Osteoblast (primary cell): Measurements from ENCODE around the gene JAK1. TPM values are rescaled to one million over a fixed set of nuclear protein-coding genes. Genes with fewer than 3 reads are reported as not detected.

ENCODE experiments used
- DNase-seq: peaks from one replicate; pipeline ENCODE4 v3.0.0; 2011; ENCODE audit warnings: low spot score, mixed read lengths; ENCODE audit not compliant: insufficient read length; ENCODE audit errors: missing footprints
- H2AFZ ChIP-seq: 2 replicates; pipeline ENCODE4 v1.6.0; 2011; ENCODE audit warnings: mild to moderate bottlenecking, low read length
- H3K27ac ChIP-seq: 2 replicates; pipeline ENCODE4 v1.5.1; 2011; ENCODE audit warnings: mild to moderate bottlenecking, low read depth, low read length, moderate library complexity
- H3K27me3 ChIP-seq: 2 replicates; pipeline ENCODE4 v1.6.0; 2012; ENCODE audit warnings: mild to moderate bottlenecking, control low read depth, inconsistent platforms, low read length, moderate library complexity; ENCODE audit not compliant: insufficient read depth
- H3K36me3 ChIP-seq: 2 replicates; pipeline ENCODE4 v1.5.1; 2011; ENCODE audit warnings: mild to moderate bottlenecking, low read length, control low read depth, moderate library complexity; ENCODE audit not compliant: insufficient read depth
- H3K4me1 ChIP-seq: 2 replicates; pipeline ENCODE4 v1.5.1; 2011; ENCODE audit warnings: mild to moderate bottlenecking, low read length, control low read depth, moderate library complexity; ENCODE audit not compliant: insufficient read depth
- H3K4me2 ChIP-seq: 2 replicates; pipeline ENCODE4 v1.6.0; 2011; ENCODE audit warnings: mild to moderate bottlenecking, low read length; ENCODE audit not compliant: insufficient read depth
- H3K4me3 ChIP-seq: fragments of 200-600 bp; sonication (generic); 3 replicates; pipeline ENCODE4 v1.5.1; 2012; ENCODE audit warnings: mild to moderate bottlenecking, low read length, inconsistent platforms; ENCODE audit not compliant: insufficient read depth
- H3K79me2 ChIP-seq: 2 replicates; pipeline ENCODE4 v1.6.0; 2012; ENCODE audit warnings: mild to moderate bottlenecking, low read length, control low read depth, inconsistent platforms; ENCODE audit not compliant: insufficient read depth
- H3K9me3 ChIP-seq: 2 replicates; pipeline ENCODE4 v1.5.1; 2011; ENCODE audit warnings: low read depth, low read length, control low read depth
- H4K20me1 ChIP-seq: 2 replicates; pipeline ENCODE4 v1.6.0; 2012; ENCODE audit warnings: mild to moderate bottlenecking, low read length, control low read depth; ENCODE audit not compliant: insufficient read depth
- total RNA-seq: library from RNA; depleted of rRNA; stranded (reverse); fragments of >200 nt; gene quantifications from 2 replicates; pipeline ENCODE4 v1.2.3, GENCODE V29; 2012
- TF ChIP-seq, protein P1 (sequence below): IDR thresholded peaks from 2 replicates; pipeline ENCODE4 v1.5.1; 2011; ENCODE audit warnings: mild to moderate bottlenecking, low read depth, low read length, moderate library complexity; ENCODE audit errors: extremely low read depth

JAK1 gene
- total RNA-seq, 1 donor: 197 TPM

DNA sequence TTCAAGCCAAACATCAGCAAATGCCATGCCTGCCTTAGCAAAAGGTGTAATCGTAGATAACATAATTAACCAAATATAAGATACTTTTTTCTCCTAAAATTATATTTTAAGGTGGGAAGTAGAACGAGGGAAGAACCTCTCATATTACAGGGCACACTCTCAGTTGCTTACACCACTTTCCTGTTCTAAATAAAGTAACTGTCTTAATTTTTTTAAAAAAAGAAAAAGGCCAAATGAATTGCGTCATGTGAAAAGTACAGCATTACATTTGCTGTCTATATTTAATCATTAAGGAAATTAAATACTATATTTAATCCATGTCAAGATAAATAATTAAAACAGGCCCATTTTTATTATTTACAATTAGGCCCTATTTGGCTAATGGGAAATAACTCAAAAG lies 23.7 kb downstream of the JAK1 start:
- no peaks in the 10 kb centered on the region for H3K9me3 ChIP-seq
- H3K4me2 ChIP-seq: no peak overlapping the region
- no peaks in the 10 kb centered on the region for H3K36me3 ChIP-seq
- H3K79me2 ChIP-seq: peaks cover 80% of the 10 kb centered on the region
- no peak for DNase-seq
- no peak overlapping the region for H3K4me3 ChIP-seq
- H2AFZ ChIP-seq: no peak overlapping the region
- H3K27ac ChIP-seq: no peak overlapping the region
- H4K20me1 ChIP-seq: peaks cover 27% of the 10 kb centered on the region
- no peaks in the 10 kb centered on the region for H3K27me3 ChIP-seq
- TF ChIP-seq, protein P1, sequence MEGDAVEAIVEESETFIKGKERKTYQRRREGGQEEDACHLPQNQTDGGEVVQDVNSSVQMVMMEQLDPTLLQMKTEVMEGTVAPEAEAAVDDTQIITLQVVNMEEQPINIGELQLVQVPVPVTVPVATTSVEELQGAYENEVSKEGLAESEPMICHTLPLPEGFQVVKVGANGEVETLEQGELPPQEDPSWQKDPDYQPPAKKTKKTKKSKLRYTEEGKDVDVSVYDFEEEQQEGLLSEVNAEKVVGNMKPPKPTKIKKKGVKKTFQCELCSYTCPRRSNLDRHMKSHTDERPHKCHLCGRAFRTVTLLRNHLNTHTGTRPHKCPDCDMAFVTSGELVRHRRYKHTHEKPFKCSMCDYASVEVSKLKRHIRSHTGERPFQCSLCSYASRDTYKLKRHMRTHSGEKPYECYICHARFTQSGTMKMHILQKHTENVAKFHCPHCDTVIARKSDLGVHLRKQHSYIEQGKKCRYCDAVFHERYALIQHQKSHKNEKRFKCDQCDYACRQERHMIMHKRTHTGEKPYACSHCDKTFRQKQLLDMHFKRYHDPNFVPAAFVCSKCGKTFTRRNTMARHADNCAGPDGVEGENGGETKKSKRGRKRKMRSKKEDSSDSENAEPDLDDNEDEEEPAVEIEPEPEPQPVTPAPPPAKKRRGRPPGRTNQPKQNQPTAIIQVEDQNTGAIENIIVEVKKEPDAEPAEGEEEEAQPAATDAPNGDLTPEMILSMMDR: no peak
- no peaks in the 10 kb centered on the region for H3K4me1 ChIP-seq

DNA sequence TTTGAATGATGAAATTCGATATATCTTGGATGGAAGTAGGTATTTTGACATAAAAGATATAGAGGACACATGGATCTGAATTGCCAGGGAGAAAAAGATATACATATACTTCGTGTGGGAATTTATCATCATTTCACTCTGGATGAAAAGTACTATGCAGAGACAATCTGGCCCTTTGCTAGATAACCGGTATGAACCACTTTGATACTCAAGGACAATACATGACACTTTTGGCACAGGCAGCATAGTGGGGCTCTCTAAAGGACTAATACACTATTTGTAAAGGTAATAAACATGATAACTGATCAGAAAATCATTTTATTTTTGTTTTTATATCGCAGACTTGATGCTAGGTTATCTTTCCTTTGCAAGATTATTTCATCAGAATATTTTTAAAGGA lies 24.2 kb downstream of the JAK1 start:
- no peak for DNase-seq
- H2AFZ ChIP-seq: no peak overlapping the region
- H3K79me2 ChIP-seq: peaks cover 79% of the 10 kb centered on the region
- peaks cover 23% of the 10 kb centered on the region for H4K20me1 ChIP-seq
- H3K4me1 ChIP-seq: peaks cover 2% of the 10 kb centered on the region
- no peak overlapping the region for H3K4me2 ChIP-seq
- H3K27ac ChIP-seq: no peak overlapping the region
- no peak overlapping the region for H3K4me3 ChIP-seq
- no peaks in the 10 kb centered on the region for H3K36me3 ChIP-seq
- no peaks in the 10 kb centered on the region for H3K9me3 ChIP-seq
- TF ChIP-seq, protein P1: no peak
- no peaks in the 10 kb centered on the region for H3K27me3 ChIP-seq

DNA sequence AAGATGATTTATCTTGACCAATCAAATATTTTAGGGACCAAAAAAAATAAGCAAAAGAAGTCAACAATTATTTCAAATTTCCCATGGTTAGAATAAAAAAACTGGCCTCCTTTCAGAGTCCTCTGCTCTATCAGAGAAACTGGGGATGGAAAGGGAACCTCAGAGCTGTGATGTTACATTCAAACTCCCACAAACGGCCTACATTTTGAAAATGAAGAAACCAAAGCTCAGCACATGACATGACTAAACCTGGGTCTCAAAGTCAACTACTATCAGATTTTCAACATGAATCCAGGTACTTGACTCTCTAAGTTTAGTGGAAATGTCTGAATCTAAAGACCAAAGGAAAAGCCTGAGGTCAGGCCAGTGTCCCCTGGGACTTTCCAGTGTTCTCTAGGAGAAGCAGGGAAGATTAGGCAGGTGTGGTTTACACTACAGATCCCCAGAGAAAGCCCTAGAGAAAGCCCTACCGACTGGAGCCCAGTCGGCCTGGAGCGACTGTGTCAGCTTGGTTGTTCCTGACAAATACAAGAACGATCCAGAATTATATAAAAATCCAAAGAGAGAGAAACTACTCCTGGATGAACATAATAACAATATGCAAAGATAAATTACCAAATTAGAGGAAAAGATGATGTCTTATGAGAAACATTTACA lies 24.8 kb downstream of the JAK1 start:
- no peaks in the 10 kb centered on the region for H3K9me3 ChIP-seq
- no peak overlapping the region for H3K4me3 ChIP-seq
- no peaks in the 10 kb centered on the region for H3K27me3 ChIP-seq
- H3K4me1 ChIP-seq: peaks cover 5% of the 10 kb centered on the region
- no peak overlapping the region for H3K4me2 ChIP-seq
- H4K20me1 ChIP-seq: peaks cover 19% of the 10 kb centered on the region
- peaks cover 79% of the 10 kb centered on the region for H3K79me2 ChIP-seq
- TF ChIP-seq, protein P1: no peak
- H2AFZ ChIP-seq: no peak overlapping the region
- DNase-seq: no peak
- no peak overlapping the region for H3K27ac ChIP-seq
- no peaks in the 10 kb centered on the region for H3K36me3 ChIP-seq

DNA sequence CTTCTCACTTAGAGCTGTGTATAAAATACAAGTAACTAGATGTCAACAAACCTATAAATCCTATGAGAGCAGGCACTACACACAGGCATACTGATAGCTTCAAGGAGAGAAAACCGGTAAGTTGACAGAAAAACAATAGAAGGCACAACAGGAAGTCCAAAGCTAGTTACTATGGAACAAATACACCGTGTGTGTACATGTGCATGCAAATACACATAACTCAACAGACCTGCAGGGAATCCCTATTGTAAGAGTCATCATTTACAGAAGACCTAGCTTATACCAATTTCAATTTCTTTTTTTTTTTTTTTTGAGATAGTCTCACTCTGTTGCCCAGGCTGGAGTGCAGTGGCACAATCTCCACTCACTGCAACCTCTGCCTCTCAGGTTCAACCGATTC lies 26.3 kb downstream of the JAK1 start:
- Histone ChIP-seq H3K4me2 (no peak overlapping the region), H3K27me3 (no peaks in the 10 kb centered on the region), H3K36me3 (no peaks in the 10 kb centered on the region), H3K9me3 (no peaks in the 10 kb centered on the region), H3K27ac (no peak overlapping the region), H3K4me1 (peaks cover 13% of the 10 kb centered on the region), H3K79me2 (peaks cover 80% of the 10 kb centered on the region), H4K20me1 (peaks cover 14% of the 10 kb centered on the region), H2AFZ (no peak overlapping the region), H3K4me3 (no peak overlapping the region)
- TF ChIP-seq, protein P1: no peak
- no peak for DNase-seq
